Activated naive CD8-positive, alpha-beta T cell (primary cell): Measurements from ENCODE around the gene FBLN2.
A peak's percentile ranks its signal among the peaks of the same experiment; 100 is the strongest.

Source experiments
- H3K27ac Mint-ChIP-seq: one replicate; pipeline ENCODE4 v1.8.0; 2021; ENCODE audit warnings: mixed read lengths
- H3K27me3 Mint-ChIP-seq: one replicate; pipeline ENCODE4 v1.8.0; 2021; ENCODE audit warnings: mixed read lengths
- H3K36me3 Mint-ChIP-seq: one replicate; pipeline ENCODE4 v1.8.0; 2021; ENCODE audit warnings: mixed read lengths
- H3K4me1 Mint-ChIP-seq: one replicate; pipeline ENCODE4 v1.8.0; 2021; ENCODE audit warnings: low read depth, mixed read lengths
- H3K4me3 Mint-ChIP-seq: one replicate; pipeline ENCODE4 v1.8.0; 2021; ENCODE audit warnings: mild to moderate bottlenecking, mixed read lengths
- H3K9me3 Mint-ChIP-seq: one replicate; pipeline ENCODE4 v1.8.0; 2021; ENCODE audit warnings: low read depth, mixed read lengths

The FBLN2 gene

GRCh38 chr3:13655061-13655913, 106.4 kb downstream of the FBLN2 start:
- Mint-ChIP-seq H3K4me3 (peak overlapping the region; percentile 74), H3K27me3 (no peaks in the 10 kb centered on the region), H3K36me3 (no peaks in the 10 kb centered on the region), H3K9me3 (no peaks in the 10 kb centered on the region), H3K4me1 (peaks cover 35% of the 10 kb centered on the region), H3K27ac (no peak overlapping the region)

GRCh38 chr3:13656584-13657301, 107.8 kb downstream of the FBLN2 start:
- no peak overlapping the region for H3K4me3 Mint-ChIP-seq
- H3K36me3 Mint-ChIP-seq: no peaks in the 10 kb centered on the region
- peaks cover 27% of the 10 kb centered on the region for H3K4me1 Mint-ChIP-seq
- no peaks in the 10 kb centered on the region for H3K9me3 Mint-ChIP-seq
- no peaks in the 10 kb centered on the region for H3K27me3 Mint-ChIP-seq
- H3K27ac Mint-ChIP-seq: no peak overlapping the region

- Mint-ChIP-seq H3K27me3 (no peaks in the 10 kb centered on the region), H3K4me3 (no peak overlapping the region), H3K4me1 (peaks cover 21% of the 10 kb centered on the region), H3K9me3 (no peaks in the 10 kb centered on the region), H3K36me3 (no peaks in the 10 kb centered on the region), H3K27ac (no peak overlapping the region)
These were observed 108.9 kb downstream of the FBLN2 start for GRCh38 chr3:13657660-13658435.

- Mint-ChIP-seq H3K4me1 (peaks cover 14% of the 10 kb centered on the region), H3K27me3 (no peaks in the 10 kb centered on the region), H3K36me3 (no peaks in the 10 kb centered on the region), H3K4me3 (no peak overlapping the region), H3K9me3 (no peaks in the 10 kb centered on the region), H3K27ac (no peak overlapping the region)
These were observed 109.8 kb downstream of the FBLN2 start for GRCh38 chr3:13658681-13659080.

GRCh38 chr3:13659221-13659969, 110.5 kb downstream of the FBLN2 start:
- H3K4me1 Mint-ChIP-seq: peaks cover 9% of the 10 kb centered on the region
- H3K27ac Mint-ChIP-seq: no peak overlapping the region
- H3K27me3 Mint-ChIP-seq: no peaks in the 10 kb centered on the region

GRCh38 chr3:13660042-13660874, 111.3 kb downstream of the FBLN2 start:
- Mint-ChIP-seq H3K27ac (no peak overlapping the region), H3K4me3 (no peak overlapping the region), H3K27me3 (no peaks in the 10 kb centered on the region), H3K9me3 (no peaks in the 10 kb centered on the region), H3K4me1 (peaks cover 7% of the 10 kb centered on the region), H3K36me3 (no peaks in the 10 kb centered on the region)

More at GRCh38 chr3:13659221-13659969, 110.5 kb downstream of the FBLN2 start:
- Mint-ChIP-seq H3K4me3 (no peak overlapping the region), H3K9me3 (no peaks in the 10 kb centered on the region), H3K36me3 (no peaks in the 10 kb centered on the region)

GRCh38 chr3:13661121-13661520, 112.2 kb downstream of the FBLN2 start:
- no peak overlapping the region for H3K27ac Mint-ChIP-seq
- H3K4me3 Mint-ChIP-seq: no peak overlapping the region
- no peaks in the 10 kb centered on the region for H3K9me3 Mint-ChIP-seq
- H3K4me1 Mint-ChIP-seq: peaks cover 4% of the 10 kb centered on the region
- no peaks in the 10 kb centered on the region for H3K36me3 Mint-ChIP-seq
- no peaks in the 10 kb centered on the region for H3K27me3 Mint-ChIP-seq

- Mint-ChIP-seq H3K9me3 (no peaks in the 10 kb centered on the region), H3K36me3 (no peaks in the 10 kb centered on the region), H3K27ac (no peak overlapping the region), H3K4me3 (no peak overlapping the region), H3K27me3 (no peaks in the 10 kb centered on the region), H3K4me1 (peaks cover 4% of the 10 kb centered on the region)
These were observed 113.4 kb downstream of the FBLN2 start for GRCh38 chr3:13662238-13662847.

GRCh38 chr3:13663781-13664535, 115.0 kb downstream of the FBLN2 start:
- Mint-ChIP-seq H3K9me3 (no peaks in the 10 kb centered on the region), H3K4me1 (no peaks in the 10 kb centered on the region), H3K4me3 (no peak overlapping the region), H3K27ac (no peak overlapping the region), H3K27me3 (no peaks in the 10 kb centered on the region), H3K36me3 (no peaks in the 10 kb centered on the region)

GRCh38 chr3:13665582-13666226, 116.8 kb downstream of the FBLN2 start:
- Mint-ChIP-seq H3K27ac (no peak overlapping the region), H3K4me3 (no peak overlapping the region), H3K27me3 (peaks cover 3% of the 10 kb centered on the region), H3K9me3 (no peaks in the 10 kb centered on the region), H3K36me3 (no peaks in the 10 kb centered on the region), H3K4me1 (no peaks in the 10 kb centered on the region)

GRCh38 chr3:13666227-13666619, 117.3 kb downstream of the FBLN2 start:
- Mint-ChIP-seq H3K36me3 (no peaks in the 10 kb centered on the region), H3K4me3 (no peak overlapping the region), H3K27me3 (peaks cover 3% of the 10 kb centered on the region), H3K9me3 (no peaks in the 10 kb centered on the region), H3K27ac (no peak overlapping the region), H3K4me1 (no peaks in the 10 kb centered on the region)

- Mint-ChIP-seq H3K4me1 (no peaks in the 10 kb centered on the region), H3K36me3 (no peaks in the 10 kb centered on the region), H3K27me3 (peaks cover 3% of the 10 kb centered on the region), H3K9me3 (no peaks in the 10 kb centered on the region), H3K4me3 (no peak overlapping the region), H3K27ac (no peak overlapping the region)
These were observed 118.1 kb downstream of the FBLN2 start for GRCh38 chr3:13666781-13667709.
